Erythroblast (primary cell): ENCODE data around the gene ATP11C.

Source experiments
- GATA1 ChIP-seq: IDR thresholded peaks from 2 replicates; pipeline ENCODE4 v1.6.1; 2011; ENCODE audit warnings: low read depth, mild to moderate bottlenecking, control low read depth, low read length, moderate library complexity
- POLR2A ChIP-seq: IDR thresholded peaks from 2 replicates; pipeline ENCODE4 v1.6.1; 2011; ENCODE audit warnings: mild to moderate bottlenecking, low read length

GRCh38 chrX:139877710-139878414 lies 55.0 kb downstream of the ATP11C start:
- TF ChIP-seq POLR2A (no peak), GATA1 (no peak)
